Ishikawa (cell line): ENCODE results near the gene ZNF467.

Source experiments
- CREB1 ChIP-seq: IDR thresholded peaks from 2 replicates; pipeline ENCODE4 v1.6.1; 2012; ENCODE audit warnings: low read depth
- EP300 ChIP-seq: IDR thresholded peaks from 2 replicates; pipeline ENCODE4 v1.6.1; 2012; ENCODE audit warnings: borderline replicate concordance
- MAX ChIP-seq: IDR thresholded peaks from 2 replicates; pipeline ENCODE4 v1.6.1; 2012
- NFIC ChIP-seq: IDR thresholded peaks from 2 replicates; pipeline ENCODE4 v1.6.1; 2012
- RAD21 ChIP-seq: IDR thresholded peaks from 2 replicates; pipeline ENCODE4 v1.6.1; 2012; ENCODE audit warnings: low read depth
- USF1 ChIP-seq: IDR thresholded peaks from 2 replicates; pipeline ENCODE4 v1.6.1; 2012
- YY1 ChIP-seq: IDR thresholded peaks from 2 replicates; pipeline ENCODE4 v1.6.1; 2012; ENCODE audit warnings: low read depth

GRCh38 chr7:149743476-149744255 is 29.7 kb downstream of the ZNF467 start:
- TF ChIP-seq CREB1 (no peak), NFIC (no peak), RAD21 (no peak), EP300 (no peak), MAX (no peak), YY1 (no peak), USF1 (no peak)
